Testis (tissue), 2 donors: Measurements from ENCODE around the gene PGAP1.

ENCODE experiments used
- POLR2A ChIP-seq: fragments of 450-650 bp; IDR thresholded peaks from one replicate; pipeline ENCODE4 v1.6.1; 2017; ENCODE audit warnings: antibody characterized with exemption, mild to moderate bottlenecking, moderate library complexity
- TF ChIP-seq, protein P1 (sequence below), 3 experiments: fragments of 450-650 bp in 2 of 3; fragments of 200-600 bp in 1 of 3; sonication (generic) in 1 of 3; IDR thresholded peaks; one replicate each; pipeline ENCODE4 v1.5.1; 2016 to 2019; ENCODE audit warnings: antibody characterized with exemption in 3 of 3, mild to moderate bottlenecking in 2 of 3, moderate library complexity in 1 of 3

DNA sequence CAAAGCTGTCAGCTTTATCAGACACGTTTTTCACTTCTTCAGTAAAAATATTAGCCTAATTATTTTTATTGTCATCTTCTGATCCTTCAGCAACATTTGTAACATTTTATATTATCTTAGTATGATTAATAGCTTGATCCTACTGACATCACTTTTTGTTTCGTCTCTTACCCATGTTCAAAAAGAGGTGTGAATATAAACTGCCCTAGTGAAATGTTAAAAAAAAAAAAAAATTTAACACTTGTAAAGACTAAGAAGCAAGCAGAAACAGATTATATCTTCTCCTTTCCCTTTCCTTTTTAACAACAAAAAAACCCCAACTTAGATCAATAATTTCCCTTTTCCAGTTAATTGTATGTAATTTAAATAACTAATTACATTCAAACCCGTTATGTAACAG is 81.1 kb downstream of the PGAP1 start:
- TF ChIP-seq, protein P1, sequence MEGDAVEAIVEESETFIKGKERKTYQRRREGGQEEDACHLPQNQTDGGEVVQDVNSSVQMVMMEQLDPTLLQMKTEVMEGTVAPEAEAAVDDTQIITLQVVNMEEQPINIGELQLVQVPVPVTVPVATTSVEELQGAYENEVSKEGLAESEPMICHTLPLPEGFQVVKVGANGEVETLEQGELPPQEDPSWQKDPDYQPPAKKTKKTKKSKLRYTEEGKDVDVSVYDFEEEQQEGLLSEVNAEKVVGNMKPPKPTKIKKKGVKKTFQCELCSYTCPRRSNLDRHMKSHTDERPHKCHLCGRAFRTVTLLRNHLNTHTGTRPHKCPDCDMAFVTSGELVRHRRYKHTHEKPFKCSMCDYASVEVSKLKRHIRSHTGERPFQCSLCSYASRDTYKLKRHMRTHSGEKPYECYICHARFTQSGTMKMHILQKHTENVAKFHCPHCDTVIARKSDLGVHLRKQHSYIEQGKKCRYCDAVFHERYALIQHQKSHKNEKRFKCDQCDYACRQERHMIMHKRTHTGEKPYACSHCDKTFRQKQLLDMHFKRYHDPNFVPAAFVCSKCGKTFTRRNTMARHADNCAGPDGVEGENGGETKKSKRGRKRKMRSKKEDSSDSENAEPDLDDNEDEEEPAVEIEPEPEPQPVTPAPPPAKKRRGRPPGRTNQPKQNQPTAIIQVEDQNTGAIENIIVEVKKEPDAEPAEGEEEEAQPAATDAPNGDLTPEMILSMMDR (IDR thresholded peaks at IDR 0.05): no peak
- no peak for TF ChIP-seq POLR2A
